HepG2 (cell line): Measurements from ENCODE around the gene CABLES2.

ENCODE experiments used
- HOXD1 ChIP-seq: sonication (generic); formaldehyde crosslinking; IDR thresholded peaks from 2 replicates; pipeline ENCODE4 v1.5.0; 2020; ENCODE audit warnings: missing genetic modification reagents
- TAF1 ChIP-seq: sonication (generic); formaldehyde crosslinking; IDR thresholded peaks from 2 replicates; pipeline ENCODE4 v1.4.0; 2020; ENCODE audit warnings: missing genetic modification reagents
- TP53 ChIP-seq: sonication (generic); formaldehyde crosslinking; conservative IDR thresholded peaks from 2 replicates; pipeline ENCODE4 v1.4.0; 2020; ENCODE audit warnings: missing genetic modification reagents
- ZNF776 ChIP-seq: sonication (generic); formaldehyde crosslinking; IDR thresholded peaks from 2 replicates; pipeline ENCODE4 v1.4.0; 2020; ENCODE audit warnings: mild to moderate bottlenecking, missing genetic modification reagents
- TF ChIP-seq, protein P1 (sequence below): sonication (generic); formaldehyde crosslinking; IDR thresholded peaks from 2 replicates; pipeline ENCODE4 v1.5.0; 2020; ENCODE audit warnings: mild to moderate bottlenecking, missing genetic modification reagents, moderate library complexity
- TF ChIP-seq, protein P2 (sequence below): IDR thresholded peaks from 2 replicates; pipeline ENCODE4 v1.6.1; 2016; ENCODE audit warnings: low read depth, control low read depth
- TF ChIP-seq, protein P3 (sequence below): sonication (generic); formaldehyde crosslinking; IDR thresholded peaks from 2 replicates; pipeline ENCODE4 v1.4.0; 2020; ENCODE audit warnings: missing genetic modification reagents

DNA sequence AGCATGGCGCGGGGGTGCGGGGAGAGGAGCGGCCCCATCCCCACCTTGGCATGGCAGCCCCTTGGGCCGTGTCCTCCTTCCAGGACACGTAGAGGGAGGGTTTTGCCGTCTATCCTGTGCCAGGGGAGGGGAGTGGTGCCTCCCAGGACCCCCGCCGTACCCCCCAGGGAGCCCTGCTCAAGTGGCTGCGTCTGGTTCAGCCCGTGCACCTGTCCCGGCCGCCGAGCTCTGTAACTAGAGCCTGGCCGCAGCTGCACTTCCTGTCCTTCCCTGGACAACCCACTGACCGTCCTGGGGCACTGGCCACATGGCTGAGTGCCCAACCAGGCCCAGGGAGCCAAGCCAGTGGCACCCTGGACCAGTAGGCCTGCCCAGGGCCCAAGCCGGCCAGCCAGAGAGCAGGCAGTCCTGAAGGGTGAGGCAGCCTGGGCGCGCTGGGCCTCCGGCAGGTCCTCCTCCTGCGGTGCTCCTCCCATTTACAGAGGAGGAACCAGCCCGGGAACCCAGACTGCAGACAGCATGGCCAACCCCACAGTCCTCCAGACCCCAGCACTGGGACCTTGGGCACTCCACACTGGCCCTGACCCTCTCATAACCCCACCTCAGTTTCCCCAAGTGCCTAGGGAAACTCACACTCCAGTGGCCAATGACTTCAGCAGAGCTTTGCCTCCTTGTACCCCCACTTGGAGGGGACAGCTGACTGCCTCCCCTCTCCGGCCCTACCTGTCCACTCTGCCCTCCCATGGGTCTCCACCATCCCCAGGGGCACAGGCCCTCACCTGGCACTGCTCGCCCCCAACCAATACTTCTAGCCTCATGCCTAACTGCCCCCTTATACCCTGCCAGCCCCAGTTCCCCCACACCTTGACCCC is 48.7 kb downstream of the CABLES2 start:
- no peak for TF ChIP-seq TAF1
- TF ChIP-seq HOXD1 = no peak
- TF ChIP-seq, protein P1, sequence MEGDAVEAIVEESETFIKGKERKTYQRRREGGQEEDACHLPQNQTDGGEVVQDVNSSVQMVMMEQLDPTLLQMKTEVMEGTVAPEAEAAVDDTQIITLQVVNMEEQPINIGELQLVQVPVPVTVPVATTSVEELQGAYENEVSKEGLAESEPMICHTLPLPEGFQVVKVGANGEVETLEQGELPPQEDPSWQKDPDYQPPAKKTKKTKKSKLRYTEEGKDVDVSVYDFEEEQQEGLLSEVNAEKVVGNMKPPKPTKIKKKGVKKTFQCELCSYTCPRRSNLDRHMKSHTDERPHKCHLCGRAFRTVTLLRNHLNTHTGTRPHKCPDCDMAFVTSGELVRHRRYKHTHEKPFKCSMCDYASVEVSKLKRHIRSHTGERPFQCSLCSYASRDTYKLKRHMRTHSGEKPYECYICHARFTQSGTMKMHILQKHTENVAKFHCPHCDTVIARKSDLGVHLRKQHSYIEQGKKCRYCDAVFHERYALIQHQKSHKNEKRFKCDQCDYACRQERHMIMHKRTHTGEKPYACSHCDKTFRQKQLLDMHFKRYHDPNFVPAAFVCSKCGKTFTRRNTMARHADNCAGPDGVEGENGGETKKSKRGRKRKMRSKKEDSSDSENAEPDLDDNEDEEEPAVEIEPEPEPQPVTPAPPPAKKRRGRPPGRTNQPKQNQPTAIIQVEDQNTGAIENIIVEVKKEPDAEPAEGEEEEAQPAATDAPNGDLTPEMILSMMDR (CRISPR knock-in tag) = no peak
- TF ChIP-seq TP53 (CRISPR knock-in tag) = no peak
- no peak; the same call in 1 of the 2 replicates for TF ChIP-seq ZNF776 (CRISPR knock-in tag)
- TF ChIP-seq, protein P2, sequence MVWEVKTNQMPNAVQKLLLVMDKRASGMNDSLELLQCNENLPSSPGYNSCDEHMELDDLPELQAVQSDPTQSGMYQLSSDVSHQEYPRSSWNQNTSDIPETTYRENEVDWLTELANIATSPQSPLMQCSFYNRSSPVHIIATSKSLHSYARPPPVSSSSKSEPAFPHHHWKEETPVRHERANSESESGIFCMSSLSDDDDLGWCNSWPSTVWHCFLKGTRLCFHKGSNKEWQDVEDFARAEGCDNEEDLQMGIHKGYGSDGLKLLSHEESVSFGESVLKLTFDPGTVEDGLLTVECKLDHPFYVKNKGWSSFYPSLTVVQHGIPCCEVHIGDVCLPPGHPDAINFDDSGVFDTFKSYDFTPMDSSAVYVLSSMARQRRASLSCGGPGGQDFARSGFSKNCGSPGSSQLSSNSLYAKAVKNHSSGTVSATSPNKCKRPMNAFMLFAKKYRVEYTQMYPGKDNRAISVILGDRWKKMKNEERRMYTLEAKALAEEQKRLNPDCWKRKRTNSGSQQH (CRISPR knock-in tag) = no peak
- TF ChIP-seq, protein P3, sequence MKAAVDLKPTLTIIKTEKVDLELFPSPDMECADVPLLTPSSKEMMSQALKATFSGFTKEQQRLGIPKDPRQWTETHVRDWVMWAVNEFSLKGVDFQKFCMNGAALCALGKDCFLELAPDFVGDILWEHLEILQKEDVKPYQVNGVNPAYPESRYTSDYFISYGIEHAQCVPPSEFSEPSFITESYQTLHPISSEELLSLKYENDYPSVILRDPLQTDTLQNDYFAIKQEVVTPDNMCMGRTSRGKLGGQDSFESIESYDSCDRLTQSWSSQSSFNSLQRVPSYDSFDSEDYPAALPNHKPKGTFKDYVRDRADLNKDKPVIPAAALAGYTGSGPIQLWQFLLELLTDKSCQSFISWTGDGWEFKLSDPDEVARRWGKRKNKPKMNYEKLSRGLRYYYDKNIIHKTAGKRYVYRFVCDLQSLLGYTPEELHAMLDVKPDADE = no peak
